Spleen (tissue), 7 donors: Measurements from ENCODE around the gene USP7.

ENCODE experiments used
- POLR2A ChIP-seq, 3 donors: fragments of 450-650 bp; IDR thresholded peaks; one replicate each; pipeline ENCODE4 v1.5.1; 2017; ENCODE audit warnings: antibody characterized with exemption in 3 of 3, mild to moderate bottlenecking in 1 of 3
- POLR2AphosphoS5 ChIP-seq, 3 donors: sonication (generic); formaldehyde crosslinking; IDR thresholded peaks; one replicate each; pipeline ENCODE4 v1.5.1; 2017; ENCODE audit warnings: antibody characterized with exemption in 3 of 3
- TF ChIP-seq, protein P1 (sequence below), 11 experiments: fragments of 200-600 bp in 7 of 11; fragments of 450-650 bp in 4 of 11; sonication (generic) in 4 of 11; IDR thresholded peaks in 8 of 11; conservative IDR thresholded peaks in 3 of 11; 1 replicate in 7 of 11; 2 replicates in 4 of 11; pipeline versions ENCODE4 v1.4.0 to v1.8.0; 2016 to 2021; ENCODE audit warnings: antibody characterized with exemption in 11 of 11, inconsistent platforms in 4 of 11, mild to moderate bottlenecking in 1 of 11
- donor health status: DM: no; HTN: no; CAD: no; lungs with moderate emphysema.
- donor health status: DM: no; HTN: no; CAD: no.
- donor health status: DM: no; HTN: no; CAD: no.

DNA sequence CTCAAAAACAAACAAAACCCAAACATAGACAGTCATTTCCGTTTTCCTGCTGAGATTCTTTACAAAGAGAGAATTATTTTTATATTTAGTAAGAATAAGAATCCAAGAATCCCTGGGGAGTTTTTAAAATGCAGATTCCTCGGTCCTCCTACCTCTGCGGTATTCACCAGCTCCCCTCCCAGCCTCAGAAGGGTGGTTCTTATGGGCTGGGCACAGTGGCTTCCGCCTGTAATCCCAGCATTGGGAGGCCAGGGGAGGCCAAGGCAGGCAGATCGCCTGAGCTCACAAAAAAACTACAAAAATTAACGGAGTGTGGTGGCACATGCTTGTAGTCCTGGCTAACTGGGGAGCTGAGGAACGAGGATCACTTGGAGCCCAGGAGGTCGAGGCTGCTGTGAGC lies 26.7 kb upstream of the USP7 start:
- TF ChIP-seq, protein P1, sequence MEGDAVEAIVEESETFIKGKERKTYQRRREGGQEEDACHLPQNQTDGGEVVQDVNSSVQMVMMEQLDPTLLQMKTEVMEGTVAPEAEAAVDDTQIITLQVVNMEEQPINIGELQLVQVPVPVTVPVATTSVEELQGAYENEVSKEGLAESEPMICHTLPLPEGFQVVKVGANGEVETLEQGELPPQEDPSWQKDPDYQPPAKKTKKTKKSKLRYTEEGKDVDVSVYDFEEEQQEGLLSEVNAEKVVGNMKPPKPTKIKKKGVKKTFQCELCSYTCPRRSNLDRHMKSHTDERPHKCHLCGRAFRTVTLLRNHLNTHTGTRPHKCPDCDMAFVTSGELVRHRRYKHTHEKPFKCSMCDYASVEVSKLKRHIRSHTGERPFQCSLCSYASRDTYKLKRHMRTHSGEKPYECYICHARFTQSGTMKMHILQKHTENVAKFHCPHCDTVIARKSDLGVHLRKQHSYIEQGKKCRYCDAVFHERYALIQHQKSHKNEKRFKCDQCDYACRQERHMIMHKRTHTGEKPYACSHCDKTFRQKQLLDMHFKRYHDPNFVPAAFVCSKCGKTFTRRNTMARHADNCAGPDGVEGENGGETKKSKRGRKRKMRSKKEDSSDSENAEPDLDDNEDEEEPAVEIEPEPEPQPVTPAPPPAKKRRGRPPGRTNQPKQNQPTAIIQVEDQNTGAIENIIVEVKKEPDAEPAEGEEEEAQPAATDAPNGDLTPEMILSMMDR (IDR thresholded peaks at IDR 0.05 in 8 of 11, conservative IDR thresholded peaks at IDR 0.05 in 3 of 11): no peak
- TF ChIP-seq POLR2A (IDR thresholded peaks at IDR 0.05): no peak
- no peak for TF ChIP-seq POLR2AphosphoS5 (IDR thresholded peaks at IDR 0.05)
